Activated CD8-positive, alpha-beta memory T cell treated with anti-CD3 and anti-CD28 coated beads, Interleukin-2, amount 10 ng/mL, durations not matched to agents 7 days and 5 days (primary cell): ENCODE data around the gene CABP7. TPM values are rescaled to one million over a fixed set of nuclear protein-coding genes. Genes with fewer than 3 reads are reported as not detected.
A peak's percentile ranks its signal among the peaks of the same experiment; 100 is the strongest.

Source experiments
- ATAC-seq: fragments of 150-1000 bp; cut with Tn5 transposase; one replicate; pipeline ENCODE4 v1.10.0; 2021; ENCODE audit warnings: moderate library complexity
- CTCF ChIA-PET: fragments of 350-600 bp; sonication (Branson Sonifier 250); formaldehyde crosslinking; loops from one replicate; lab custom pipeline; 2021; ENCODE audit warnings: antibody characterized with exemption; lab: Charles Lee
- DNase-seq: peaks from one replicate; pipeline ENCODE4 v3.0.0-alpha.2; 2020
- H3K27ac Mint-ChIP-seq: one replicate; pipeline ENCODE4 v1.8.0; 2021; ENCODE audit warnings: mild to moderate bottlenecking, mixed read lengths
- H3K27me3 Mint-ChIP-seq: one replicate; pipeline ENCODE4 v1.8.0; 2021; ENCODE audit warnings: mixed read lengths
- H3K36me3 Mint-ChIP-seq: one replicate; pipeline ENCODE4 v1.8.0; 2021; ENCODE audit warnings: mild to moderate bottlenecking, mixed read lengths
- H3K4me1 Mint-ChIP-seq: one replicate; pipeline ENCODE4 v1.8.0; 2021; ENCODE audit warnings: mixed read lengths
- H3K4me3 Mint-ChIP-seq: one replicate; pipeline ENCODE4 v1.8.0; 2021; ENCODE audit warnings: mild to moderate bottlenecking, moderate library complexity, mixed read lengths
- H3K9me3 Mint-ChIP-seq: one replicate; pipeline ENCODE4 v1.8.0; 2022; ENCODE audit warnings: low read depth, mixed read lengths
- total RNA-seq, 2 experiments: library from RNA; stranded (reverse); gene quantifications; one replicate each; pipeline ENCODE4 v1.2.3, GENCODE V29; 2021

The CABP7 gene
- total RNA-seq, 2 experiments from 2014 or later = not detected

GRCh38 chr22:29722151-29722550 lies 2.3 kb downstream of the CABP7 start:
- H3K36me3 Mint-ChIP-seq = no peaks in the 10 kb centered on the region
- H3K4me1 Mint-ChIP-seq = no peaks in the 10 kb centered on the region
- no peak overlapping the region for H3K4me3 Mint-ChIP-seq
- CTCF ChIA-PET = no interaction called here
- no peak overlapping the region for H3K27ac Mint-ChIP-seq
- H3K9me3 Mint-ChIP-seq = no peaks in the 10 kb centered on the region
- ATAC-seq (no peak), DNase-seq (no peak)
- H3K27me3 Mint-ChIP-seq = peaks cover 35% of the 10 kb centered on the region

- no peak overlapping the region for H3K27ac Mint-ChIP-seq
- ATAC-seq = no peak
- no peak for DNase-seq
- CTCF ChIA-PET = no interaction called here
- H3K4me3 Mint-ChIP-seq = no peak overlapping the region
- no peaks in the 10 kb centered on the region for H3K4me1 Mint-ChIP-seq
- no peaks in the 10 kb centered on the region for H3K9me3 Mint-ChIP-seq
- H3K27me3 Mint-ChIP-seq = peaks cover 30% of the 10 kb centered on the region
- H3K36me3 Mint-ChIP-seq = no peaks in the 10 kb centered on the region
Measured at GRCh38 chr22:29722587-29722986, 2.8 kb downstream of the CABP7 start.

GRCh38 chr22:29723766-29724165 lies 4.0 kb downstream of the CABP7 start:
- DNase-seq (no peak), ATAC-seq (no peak)
- peaks cover 20% of the 10 kb centered on the region for H3K27me3 Mint-ChIP-seq
- H3K4me3 Mint-ChIP-seq = no peak overlapping the region
- no peaks in the 10 kb centered on the region for H3K36me3 Mint-ChIP-seq
- no peaks in the 10 kb centered on the region for H3K4me1 Mint-ChIP-seq
- CTCF ChIA-PET = interaction anchor here (0.8 kb wide), 1 partner anchor 281 kb away, joined by 3 read pairs; no protein-coding TSS in a partner anchor
- H3K9me3 Mint-ChIP-seq = no peaks in the 10 kb centered on the region
- H3K27ac Mint-ChIP-seq = no peak overlapping the region

GRCh38 chr22:29724843-29725242 lies 5.0 kb downstream of the CABP7 start:
- Mint-ChIP-seq H3K27ac (no peak overlapping the region), H3K27me3 (peaks cover 11% of the 10 kb centered on the region), H3K9me3 (no peaks in the 10 kb centered on the region)

GRCh38 chr22:29726106-29726505 lies 6.3 kb downstream of the CABP7 start:
- H3K4me3 Mint-ChIP-seq = no peak overlapping the region
- peaks cover 11% of the 10 kb centered on the region for H3K27me3 Mint-ChIP-seq
- CTCF ChIA-PET = no interaction called here

More at GRCh38 chr22:29724843-29725242, 5.0 kb downstream of the CABP7 start:
- ATAC-seq (no peak), DNase-seq (no peak)
- Mint-ChIP-seq H3K4me1 (no peaks in the 10 kb centered on the region), H3K4me3 (no peak overlapping the region), H3K36me3 (no peaks in the 10 kb centered on the region)
- CTCF ChIA-PET = no interaction called here

GRCh38 chr22:29726512-29727130 lies 6.8 kb downstream of the CABP7 start:
- Mint-ChIP-seq H3K36me3 (no peaks in the 10 kb centered on the region), H3K27ac (no peak overlapping the region), H3K4me3 (no peak overlapping the region), H3K4me1 (no peaks in the 10 kb centered on the region), H3K27me3 (peaks cover 7% of the 10 kb centered on the region), H3K9me3 (no peaks in the 10 kb centered on the region)
- no peak for ATAC-seq
- DNase-seq = no peak
- CTCF ChIA-PET = interaction anchor here (1.3 kb wide), 1 partner anchor 9 kb away, joined by 4 read pairs; no protein-coding TSS in a partner anchor

More at GRCh38 chr22:29726106-29726505, 6.3 kb downstream of the CABP7 start:
- Mint-ChIP-seq H3K4me1 (no peaks in the 10 kb centered on the region), H3K36me3 (no peaks in the 10 kb centered on the region), H3K27ac (no peak overlapping the region), H3K9me3 (no peaks in the 10 kb centered on the region)
- ATAC-seq (no peak), DNase-seq (no peak)

- H3K27me3 Mint-ChIP-seq = peaks cover 4% of the 10 kb centered on the region
- DNase-seq = no peak
- H3K4me1 Mint-ChIP-seq = no peaks in the 10 kb centered on the region
- no peaks in the 10 kb centered on the region for H3K36me3 Mint-ChIP-seq
- H3K27ac Mint-ChIP-seq = no peak overlapping the region
- no peaks in the 10 kb centered on the region for H3K9me3 Mint-ChIP-seq
- CTCF ChIA-PET = interaction anchor here (1.0 to 1.3 kb wide), 2 partner anchors 9 to 278 kb away, joined by 3 to 4 read pairs; no protein-coding TSS in a partner anchor
- ATAC-seq = peak; percentile 50
- no peak overlapping the region for H3K4me3 Mint-ChIP-seq
Measured at GRCh38 chr22:29727131-29727523, 7.3 kb downstream of the CABP7 start.

GRCh38 chr22:29729161-29729560 lies 9.4 kb downstream of the CABP7 start:
- ATAC-seq (no peak), DNase-seq (no peak)
- H3K4me3 Mint-ChIP-seq = no peak overlapping the region
- no peaks in the 10 kb centered on the region for H3K36me3 Mint-ChIP-seq
- H3K9me3 Mint-ChIP-seq = no peaks in the 10 kb centered on the region
- no peaks in the 10 kb centered on the region for H3K4me1 Mint-ChIP-seq
- H3K27me3 Mint-ChIP-seq = no peaks in the 10 kb centered on the region
- CTCF ChIA-PET = no interaction called here
- no peak overlapping the region for H3K27ac Mint-ChIP-seq

GRCh38 chr22:29731058-29731850 lies 11.5 kb downstream of the CABP7 start:
- no peak overlapping the region for H3K4me3 Mint-ChIP-seq
- H3K4me1 Mint-ChIP-seq = no peaks in the 10 kb centered on the region
- ATAC-seq = no peak
- CTCF ChIA-PET = no interaction called here
- no peaks in the 10 kb centered on the region for H3K27me3 Mint-ChIP-seq
- DNase-seq = no peak
- no peaks in the 10 kb centered on the region for H3K36me3 Mint-ChIP-seq
- no peak overlapping the region for H3K27ac Mint-ChIP-seq
- H3K9me3 Mint-ChIP-seq = no peaks in the 10 kb centered on the region

GRCh38 chr22:29732883-29733282 lies 13.1 kb downstream of the CABP7 start:
- Mint-ChIP-seq H3K9me3 (no peaks in the 10 kb centered on the region), H3K27ac (no peak overlapping the region), H3K4me3 (no peak overlapping the region), H3K36me3 (no peaks in the 10 kb centered on the region), H3K4me1 (no peaks in the 10 kb centered on the region), H3K27me3 (no peaks in the 10 kb centered on the region)
- CTCF ChIA-PET = interaction anchor here (1.8 kb wide), 1 partner anchor 97 kb away, joined by 5 read pairs; no protein-coding TSS in a partner anchor
- DNase-seq (no peak), ATAC-seq (no peak)

GRCh38 chr22:29733362-29734201 lies 13.8 kb downstream of the CABP7 start:
- Mint-ChIP-seq H3K9me3 (no peaks in the 10 kb centered on the region), H3K27ac (no peak overlapping the region)
- CTCF ChIA-PET = interaction anchor here (1.8 kb wide), 1 partner anchor 97 kb away, joined by 5 read pairs; no protein-coding TSS in a partner anchor

GRCh38 chr22:29734406-29734805 lies 14.6 kb downstream of the CABP7 start:
- Mint-ChIP-seq H3K9me3 (no peaks in the 10 kb centered on the region), H3K27ac (no peak overlapping the region), H3K36me3 (no peaks in the 10 kb centered on the region), H3K4me1 (no peaks in the 10 kb centered on the region), H3K4me3 (no peak overlapping the region), H3K27me3 (no peaks in the 10 kb centered on the region)
- CTCF ChIA-PET = interaction anchor here (1.8 kb wide), 1 partner anchor 98 kb away, joined by 5 read pairs; no protein-coding TSS in a partner anchor
- DNase-seq = no peak
- ATAC-seq = no peak

More at GRCh38 chr22:29733362-29734201, 13.8 kb downstream of the CABP7 start:
- no peak overlapping the region for H3K4me3 Mint-ChIP-seq
- ATAC-seq (no peak), DNase-seq (no peak)
- no peaks in the 10 kb centered on the region for H3K36me3 Mint-ChIP-seq
- H3K4me1 Mint-ChIP-seq = no peaks in the 10 kb centered on the region
- H3K27me3 Mint-ChIP-seq = no peaks in the 10 kb centered on the region

- no peak for DNase-seq
- Mint-ChIP-seq H3K27me3 (no peaks in the 10 kb centered on the region), H3K9me3 (no peaks in the 10 kb centered on the region), H3K27ac (no peak overlapping the region), H3K4me1 (no peaks in the 10 kb centered on the region), H3K4me3 (no peak overlapping the region), H3K36me3 (no peaks in the 10 kb centered on the region)
- ATAC-seq = no peak
- CTCF ChIA-PET = no interaction called here
Measured at GRCh38 chr22:29734838-29735237, 15.0 kb downstream of the CABP7 start.
